SK-N-SH (cell line): Measurements from ENCODE around the gene PAFAH1B2. TPM values are rescaled to one million over a fixed set of nuclear protein-coding genes. Genes with fewer than 3 reads are reported as not detected.

ENCODE experiments used
- CTCF ChIA-PET: fragments of 300-600, 350-600 bp; formaldehyde crosslinking; extraction: SDS; loops from one replicate; lab custom pipeline; 2021; lab: Yijun Ruan, JAX
- POLR2A ChIA-PET: fragments of 350-600 bp; sonication (Branson Sonifier 250); formaldehyde crosslinking; extraction: SDS; loops from one replicate; lab custom pipeline; 2020; ENCODE audit warnings: antibody characterized with exemption, inconsistent platforms; lab: Yijun Ruan, JAX
- DNase-seq: peaks from one replicate; pipeline ENCODE4 v3.0.0; 2012
- H2AFZ ChIP-seq: fragments of 200-600 bp; sonication (generic); 2 replicates; pipeline ENCODE4 v1.8.1; 2016; ENCODE audit warnings: antibody characterized with exemption, mild to moderate bottlenecking, low read depth
- H3F3A ChIP-seq: fragments of 200-600 bp; sonication (generic); replicated peaks from 2 replicates; pipeline ENCODE3; 2016; ENCODE audit warnings: antibody characterized with exemption, mild to moderate bottlenecking; ENCODE audit not compliant: insufficient read depth
- H3K27ac ChIP-seq, 2 experiments: fragments of 200-500 bp in 1 of 2; fragments of 200-600 bp in 1 of 2; sonication (Bioruptor generic) in 1 of 2; sonication (generic), shearing (Covaris generic) in 1 of 2; 2 replicates each; pipeline versions ENCODE4 v1.5.1 to v1.6.1; 2014 to 2016; ENCODE audit warnings: low read depth in 2 of 2, inconsistent platforms in 1 of 2, low read length in 1 of 2, mild to moderate bottlenecking in 1 of 2, mixed read lengths in 1 of 2
- H3K27me3 ChIP-seq: fragments of 200-600 bp; sonication (generic), shearing (Covaris generic); 2 replicates; pipeline ENCODE4 v1.6.1; 2016; ENCODE audit warnings: mixed run types; ENCODE audit not compliant: insufficient read depth
- H3K36me3 ChIP-seq, 2 experiments: fragments of 200-500 bp in 1 of 2; fragments of 200-600 bp in 1 of 2; sonication (Bioruptor generic) in 1 of 2; sonication (generic) in 1 of 2; replicated peaks in 1 of 2; 2 replicates each; pipeline versions ENCODE3 to v1.5.1; 2014 to 2016; ENCODE audit warnings: low read length in 1 of 2, mild to moderate bottlenecking in 1 of 2; ENCODE audit not compliant: insufficient read depth in 2 of 2, control insufficient read depth in 1 of 2
- H3K4me1 ChIP-seq, 2 experiments: fragments of 200-500 bp in 1 of 2; fragments of 200-600 bp in 1 of 2; sonication (Bioruptor generic) in 1 of 2; sonication (generic), shearing (Covaris generic) in 1 of 2; 2 replicates each; pipeline versions ENCODE4 v1.5.1 to v1.6.1; 2014 to 2016; ENCODE audit warnings: low read depth in 1 of 2, low read length in 1 of 2, mixed run types in 1 of 2; ENCODE audit not compliant: insufficient read depth in 2 of 2, control insufficient read depth in 1 of 2
- H3K4me2 ChIP-seq: fragments of 200-600 bp; sonication (generic), shearing (Covaris generic); 2 replicates; pipeline ENCODE4 v1.6.1; 2017; ENCODE audit warnings: mixed run types
- H3K4me3 ChIP-seq, 2 experiments: fragments of 200-500 bp in 1 of 2; fragments of 200-600 bp in 1 of 2; sonication (Bioruptor generic) in 1 of 2; sonication (generic), shearing (Covaris generic) in 1 of 2; 2 replicates each; pipeline versions ENCODE4 v1.5.1 to v1.8.1; 2014 to 2016; ENCODE audit warnings: low read depth in 2 of 2, inconsistent platforms in 1 of 2, low read length in 1 of 2, mild to moderate bottlenecking in 1 of 2, mixed read lengths in 1 of 2, moderate library complexity in 1 of 2
- H3K79me2 ChIP-seq: fragments of 200-600 bp; sonication (generic); 2 replicates; pipeline ENCODE4 v1.8.1; 2017; ENCODE audit warnings: mild to moderate bottlenecking; ENCODE audit not compliant: insufficient read depth
- H3K9ac ChIP-seq: fragments of 200-600 bp; sonication (generic); 2 replicates; pipeline ENCODE4 v1.6.1; 2017; ENCODE audit warnings: mixed run types
- H3K9me2 ChIP-seq: fragments of 200-600 bp; sonication (generic); 2 replicates; pipeline ENCODE4 v1.6.1; 2017; ENCODE audit warnings: mixed run types
- H3K9me3 ChIP-seq: fragments of 200-600 bp; sonication (generic); 2 replicates; pipeline ENCODE4 v1.6.1; 2017; ENCODE audit warnings: mixed run types, mild to moderate bottlenecking, moderate library complexity
- H4K20me1 ChIP-seq: fragments of 200-600 bp; sonication (generic); 2 replicates; pipeline ENCODE4 v1.6.1; 2017; ENCODE audit warnings: mild to moderate bottlenecking, mixed run types; ENCODE audit not compliant: insufficient read depth
- CHD2 ChIP-seq: fragments of 150-350 bp; IDR thresholded peaks from 2 replicates; pipeline ENCODE4 v1.6.1; 2018; ENCODE audit warnings: low read length; ENCODE audit not compliant: partially characterized antibody
- ELF1 ChIP-seq: IDR thresholded peaks from 2 replicates; pipeline ENCODE4 v1.4.0; 2012
- EZH2phosphoT487 ChIP-seq: fragments of 200-600 bp; sonication (generic); IDR thresholded peaks from 2 replicates; pipeline ENCODE4 v1.6.1; 2017; ENCODE audit warnings: low read depth, mixed run types, mild to moderate bottlenecking, antibody characterized with exemption, moderate library complexity, borderline replicate concordance
- FOSL2 ChIP-seq: IDR thresholded peaks from 2 replicates; pipeline ENCODE4 v1.4.0; 2012; ENCODE audit warnings: low read depth, mild to moderate bottlenecking, moderate library complexity, borderline replicate concordance
- IRF3 ChIP-seq: fragments of 150-350 bp; IDR thresholded peaks from 2 replicates; pipeline ENCODE4 v1.6.1; 2016; ENCODE audit warnings: mild to moderate bottlenecking, low read depth, low read length
- JUND ChIP-seq: IDR thresholded peaks from 2 replicates; pipeline ENCODE4 v1.4.0; 2012
- MEF2A ChIP-seq: IDR thresholded peaks from 2 replicates; pipeline ENCODE4 v1.4.0; 2012; ENCODE audit warnings: low read depth, borderline replicate concordance
- NFIC ChIP-seq: IDR thresholded peaks from 2 replicates; pipeline ENCODE4 v1.4.0; 2012; ENCODE audit warnings: borderline replicate concordance
- NRF1 ChIP-seq: IDR thresholded peaks from 2 replicates; pipeline ENCODE4 v1.6.1; 2012; ENCODE audit warnings: low read depth, mild to moderate bottlenecking, low read length
- POLR2AphosphoS5 ChIP-seq: IDR thresholded peaks from 2 replicates; pipeline ENCODE4 v1.6.1; 2012; ENCODE audit warnings: low read depth, low read length
- RAD21 ChIP-seq: IDR thresholded peaks from 2 replicates; pipeline ENCODE4 v1.6.1; 2012; ENCODE audit warnings: mild to moderate bottlenecking, low read length
- RCOR1 ChIP-seq: fragments of 150-350 bp; IDR thresholded peaks from 2 replicates; pipeline ENCODE4 v1.6.1; 2017; ENCODE audit warnings: antibody characterized with exemption, low read length
- RFX5 ChIP-seq: IDR thresholded peaks from 2 replicates; pipeline ENCODE4 v1.6.1; 2012; ENCODE audit warnings: mild to moderate bottlenecking, improper control_type of control experiment, low read length
- TCF12 ChIP-seq: IDR thresholded peaks from 2 replicates; pipeline ENCODE4 v1.4.0; 2012
- TEAD4 ChIP-seq: IDR thresholded peaks from 2 replicates; pipeline ENCODE4 v1.4.0; 2012; ENCODE audit warnings: mild to moderate bottlenecking, borderline replicate concordance; ENCODE audit not compliant: insufficient read depth
- WGBS: methylation state at CpG from one replicate; pipeline ENCODE4 v1.1.6; 2017; ENCODE audit warnings: low lambda C conversion rate; 5-methylcytosine and 5-hydroxymethylcytosine counted together
- polyA plus RNA-seq, 3 experiments: library from polyadenylated mRNA; depleted of rRNA; stranded (reverse); fragments of >200 nt; gene quantifications; 2 replicates each; pipeline ENCODE4 v1.2.3, GENCODE V29; 2012
- TF ChIP-seq, protein P1 (sequence below): IDR thresholded peaks from 2 replicates; pipeline ENCODE4 v1.6.1; 2012; ENCODE audit warnings: mild to moderate bottlenecking, low read depth, low read length, moderate library complexity
- TF ChIP-seq, protein P2 (sequence below): fragments of 200-600 bp; sonication (generic); IDR thresholded peaks from 2 replicates; pipeline ENCODE4 v1.6.1; 2017; ENCODE audit warnings: antibody characterized with exemption, mild to moderate bottlenecking, moderate library complexity
- TF ChIP-seq, protein P3 (sequence below): IDR thresholded peaks from 2 replicates; pipeline ENCODE4; 2012
- TF ChIP-seq, protein P4 (sequence below): IDR thresholded peaks from 2 replicates; pipeline ENCODE4 v1.4.0; 2012; ENCODE audit warnings: low read depth, borderline replicate concordance

Gene PAFAH1B2
- polyA plus RNA-seq, 1 of the 3 experiments (the other 2 are of a cell fraction) = 19.6 TPM

DNA sequence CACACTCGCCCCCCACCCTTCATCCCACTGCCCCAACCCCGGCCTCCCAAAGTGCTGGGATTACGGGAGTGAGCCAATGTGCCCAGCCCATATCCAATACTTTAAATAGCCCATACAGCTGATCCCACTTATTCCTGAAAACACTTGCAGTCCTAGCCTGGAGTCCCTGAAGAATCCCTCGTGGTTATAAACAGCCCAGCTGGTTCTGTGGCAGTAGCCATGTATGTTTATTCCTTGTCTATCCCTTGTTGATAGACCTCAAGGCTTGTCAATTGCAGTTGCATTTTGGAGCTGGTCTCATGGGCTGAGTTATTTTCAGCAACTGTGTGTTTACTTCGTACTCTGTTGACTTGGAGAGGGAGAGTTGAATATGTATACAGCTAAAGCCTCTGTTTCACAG is 21.5 kb upstream of the PAFAH1B2 start:
- H3K9ac ChIP-seq = no peak overlapping the region
- no peak overlapping the region for H3K4me2 ChIP-seq
- H3K79me2 ChIP-seq = no peaks in the 10 kb centered on the region
- TF ChIP-seq RAD21 = no peak
- TF ChIP-seq, protein P1, sequence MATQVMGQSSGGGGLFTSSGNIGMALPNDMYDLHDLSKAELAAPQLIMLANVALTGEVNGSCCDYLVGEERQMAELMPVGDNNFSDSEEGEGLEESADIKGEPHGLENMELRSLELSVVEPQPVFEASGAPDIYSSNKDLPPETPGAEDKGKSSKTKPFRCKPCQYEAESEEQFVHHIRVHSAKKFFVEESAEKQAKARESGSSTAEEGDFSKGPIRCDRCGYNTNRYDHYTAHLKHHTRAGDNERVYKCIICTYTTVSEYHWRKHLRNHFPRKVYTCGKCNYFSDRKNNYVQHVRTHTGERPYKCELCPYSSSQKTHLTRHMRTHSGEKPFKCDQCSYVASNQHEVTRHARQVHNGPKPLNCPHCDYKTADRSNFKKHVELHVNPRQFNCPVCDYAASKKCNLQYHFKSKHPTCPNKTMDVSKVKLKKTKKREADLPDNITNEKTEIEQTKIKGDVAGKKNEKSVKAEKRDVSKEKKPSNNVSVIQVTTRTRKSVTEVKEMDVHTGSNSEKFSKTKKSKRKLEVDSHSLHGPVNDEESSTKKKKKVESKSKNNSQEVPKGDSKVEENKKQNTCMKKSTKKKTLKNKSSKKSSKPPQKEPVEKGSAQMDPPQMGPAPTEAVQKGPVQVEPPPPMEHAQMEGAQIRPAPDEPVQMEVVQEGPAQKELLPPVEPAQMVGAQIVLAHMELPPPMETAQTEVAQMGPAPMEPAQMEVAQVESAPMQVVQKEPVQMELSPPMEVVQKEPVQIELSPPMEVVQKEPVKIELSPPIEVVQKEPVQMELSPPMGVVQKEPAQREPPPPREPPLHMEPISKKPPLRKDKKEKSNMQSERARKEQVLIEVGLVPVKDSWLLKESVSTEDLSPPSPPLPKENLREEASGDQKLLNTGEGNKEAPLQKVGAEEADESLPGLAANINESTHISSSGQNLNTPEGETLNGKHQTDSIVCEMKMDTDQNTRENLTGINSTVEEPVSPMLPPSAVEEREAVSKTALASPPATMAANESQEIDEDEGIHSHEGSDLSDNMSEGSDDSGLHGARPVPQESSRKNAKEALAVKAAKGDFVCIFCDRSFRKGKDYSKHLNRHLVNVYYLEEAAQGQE = no peak
- TF ChIP-seq TCF12 = no peak
- POLR2A ChIA-PET = no interaction called here
- H3K9me3 ChIP-seq = no peaks in the 10 kb centered on the region
- H4K20me1 ChIP-seq = no peaks in the 10 kb centered on the region
- H3K4me3 ChIP-seq = no peak overlapping the region
- no peaks in the 10 kb centered on the region for H3F3A ChIP-seq
- H3K27me3 ChIP-seq = no peaks in the 10 kb centered on the region; the same call in 1 of the 2 replicates
- WGBS = 64% methylated on average over 5 of the region's 5 CpGs
- no peaks in the 10 kb centered on the region for H3K36me3 ChIP-seq
- DNase-seq = no peak
- CTCF ChIA-PET = interaction anchor here (0.7 to 2.2 kb wide), 5 partner anchors 12 to 390 kb away, joined by 3 to 14 read pairs (median 3); no protein-coding TSS in a partner anchor
- no peak overlapping the region for H2AFZ ChIP-seq
- no peaks in the 10 kb centered on the region for H3K4me1 ChIP-seq
- H3K9me2 ChIP-seq = no peaks in the 10 kb centered on the region
- no peak overlapping the region for H3K27ac ChIP-seq

DNA sequence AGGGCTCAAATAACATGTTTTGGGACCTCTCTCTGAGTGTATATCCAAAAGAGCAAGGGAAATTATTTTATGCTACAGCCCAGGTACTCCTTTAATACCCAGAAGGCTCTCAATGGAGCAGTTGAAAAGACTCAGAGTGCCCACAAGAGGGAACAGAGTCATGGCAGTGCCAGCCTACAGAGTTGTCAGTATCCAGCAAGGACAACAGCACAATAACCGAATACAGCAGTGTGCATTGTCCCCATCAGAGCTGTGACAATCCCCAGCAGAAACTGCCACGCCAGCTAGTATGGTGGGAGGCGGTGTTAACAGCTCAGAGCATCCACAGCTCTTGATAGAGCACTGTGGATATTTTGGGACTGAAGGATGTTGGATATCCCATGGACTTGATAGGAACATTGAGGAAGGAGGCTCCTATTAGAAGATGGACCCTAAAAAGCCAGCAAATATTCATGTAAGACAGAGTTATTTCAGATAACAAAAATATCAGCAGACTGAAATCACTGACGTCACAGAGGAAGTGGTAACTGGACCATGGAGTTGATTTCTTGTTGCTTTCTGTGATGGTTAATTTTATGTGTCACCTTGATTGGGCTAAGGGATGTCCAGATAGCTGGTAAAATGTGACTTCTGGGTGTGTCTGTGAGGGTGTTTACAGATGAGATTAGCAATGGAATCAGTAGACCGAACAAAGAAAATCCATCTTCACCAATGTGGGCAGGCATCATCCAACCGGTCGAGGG is 17.7 kb upstream of the PAFAH1B2 start:
- no peak overlapping the region for H3K4me3 ChIP-seq
- no peaks in the 10 kb centered on the region for H3K79me2 ChIP-seq
- H3K9me3 ChIP-seq = no peaks in the 10 kb centered on the region
- H3K27me3 ChIP-seq = no peaks in the 10 kb centered on the region; the same call in 1 of the 2 replicates
- CTCF ChIA-PET = interaction anchor here (0.6 to 2.5 kb wide), 4 partner anchors 11 to 246 kb away, joined by 3 to 13 read pairs (median 4); no protein-coding TSS in a partner anchor
- H4K20me1 ChIP-seq = no peaks in the 10 kb centered on the region
- H3K27ac ChIP-seq = no peak overlapping the region
- H3K4me1 ChIP-seq = no peaks in the 10 kb centered on the region
- H3K9me2 ChIP-seq = no peaks in the 10 kb centered on the region
- 71% methylated on average over 7 of the region's 7 CpGs for WGBS
- no peak overlapping the region for H3K9ac ChIP-seq
- H2AFZ ChIP-seq = no peak overlapping the region
- no peaks in the 10 kb centered on the region for H3K36me3 ChIP-seq
- H3F3A ChIP-seq = no peaks in the 10 kb centered on the region
- no peak overlapping the region for H3K4me2 ChIP-seq
- POLR2A ChIA-PET = no interaction called here
- DNase-seq = no peak
- TF ChIP-seq JUND (no peak), IRF3 (no peak), POLR2AphosphoS5 (no peak), NFIC (no peak), RFX5 (no peak), ELF1 (no peak), RCOR1 (no peak), TEAD4 (no peak), NRF1 (no peak), MEF2A (no peak), TCF12 (no peak), EZH2phosphoT487 (no peak), FOSL2 (no peak), CHD2 (no peak)
- TF ChIP-seq, protein P2, sequence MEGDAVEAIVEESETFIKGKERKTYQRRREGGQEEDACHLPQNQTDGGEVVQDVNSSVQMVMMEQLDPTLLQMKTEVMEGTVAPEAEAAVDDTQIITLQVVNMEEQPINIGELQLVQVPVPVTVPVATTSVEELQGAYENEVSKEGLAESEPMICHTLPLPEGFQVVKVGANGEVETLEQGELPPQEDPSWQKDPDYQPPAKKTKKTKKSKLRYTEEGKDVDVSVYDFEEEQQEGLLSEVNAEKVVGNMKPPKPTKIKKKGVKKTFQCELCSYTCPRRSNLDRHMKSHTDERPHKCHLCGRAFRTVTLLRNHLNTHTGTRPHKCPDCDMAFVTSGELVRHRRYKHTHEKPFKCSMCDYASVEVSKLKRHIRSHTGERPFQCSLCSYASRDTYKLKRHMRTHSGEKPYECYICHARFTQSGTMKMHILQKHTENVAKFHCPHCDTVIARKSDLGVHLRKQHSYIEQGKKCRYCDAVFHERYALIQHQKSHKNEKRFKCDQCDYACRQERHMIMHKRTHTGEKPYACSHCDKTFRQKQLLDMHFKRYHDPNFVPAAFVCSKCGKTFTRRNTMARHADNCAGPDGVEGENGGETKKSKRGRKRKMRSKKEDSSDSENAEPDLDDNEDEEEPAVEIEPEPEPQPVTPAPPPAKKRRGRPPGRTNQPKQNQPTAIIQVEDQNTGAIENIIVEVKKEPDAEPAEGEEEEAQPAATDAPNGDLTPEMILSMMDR = no peak
- TF ChIP-seq, protein P3, sequence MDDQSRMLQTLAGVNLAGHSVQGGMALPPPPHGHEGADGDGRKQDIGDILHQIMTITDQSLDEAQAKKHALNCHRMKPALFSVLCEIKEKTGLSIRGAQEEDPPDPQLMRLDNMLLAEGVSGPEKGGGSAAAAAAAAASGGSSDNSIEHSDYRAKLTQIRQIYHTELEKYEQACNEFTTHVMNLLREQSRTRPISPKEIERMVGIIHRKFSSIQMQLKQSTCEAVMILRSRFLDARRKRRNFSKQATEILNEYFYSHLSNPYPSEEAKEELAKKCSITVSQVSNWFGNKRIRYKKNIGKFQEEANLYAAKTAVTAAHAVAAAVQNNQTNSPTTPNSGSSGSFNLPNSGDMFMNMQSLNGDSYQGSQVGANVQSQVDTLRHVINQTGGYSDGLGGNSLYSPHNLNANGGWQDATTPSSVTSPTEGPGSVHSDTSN = no peak
- TF ChIP-seq, protein P4, sequence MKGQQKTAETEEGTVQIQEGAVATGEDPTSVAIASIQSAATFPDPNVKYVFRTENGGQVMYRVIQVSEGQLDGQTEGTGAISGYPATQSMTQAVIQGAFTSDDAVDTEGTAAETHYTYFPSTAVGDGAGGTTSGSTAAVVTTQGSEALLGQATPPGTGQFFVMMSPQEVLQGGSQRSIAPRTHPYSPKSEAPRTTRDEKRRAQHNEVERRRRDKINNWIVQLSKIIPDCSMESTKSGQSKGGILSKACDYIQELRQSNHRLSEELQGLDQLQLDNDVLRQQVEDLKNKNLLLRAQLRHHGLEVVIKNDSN = no peak
